KOPT-K1 (cell line): ENCODE measurements around the gene KSR1.

Experiments
- H3K27ac ChIP-seq: fragments of 200-600 bp; sonication (generic); 2 replicates; pipeline ENCODE4 v1.5.1; 2016; ENCODE audit warnings: antibody characterized with exemption, mild to moderate bottlenecking, low read depth, low read length; ENCODE audit not compliant: poor library complexity, severe bottlenecking
- H3K36me3 ChIP-seq: fragments of 200-600 bp; sonication (generic); 2 replicates; pipeline ENCODE4 v1.5.1; 2017; ENCODE audit warnings: antibody characterized with exemption, mild to moderate bottlenecking, low read length, moderate library complexity; ENCODE audit not compliant: insufficient read depth
- H3K9me3 ChIP-seq: fragments of 200-600 bp; sonication (generic); 2 replicates; pipeline ENCODE4 v1.5.1; 2017; ENCODE audit warnings: antibody characterized with exemption, low read length, mild to moderate bottlenecking; ENCODE audit not compliant: insufficient read depth, poor library complexity, severe bottlenecking

Gene KSR1

DNA sequence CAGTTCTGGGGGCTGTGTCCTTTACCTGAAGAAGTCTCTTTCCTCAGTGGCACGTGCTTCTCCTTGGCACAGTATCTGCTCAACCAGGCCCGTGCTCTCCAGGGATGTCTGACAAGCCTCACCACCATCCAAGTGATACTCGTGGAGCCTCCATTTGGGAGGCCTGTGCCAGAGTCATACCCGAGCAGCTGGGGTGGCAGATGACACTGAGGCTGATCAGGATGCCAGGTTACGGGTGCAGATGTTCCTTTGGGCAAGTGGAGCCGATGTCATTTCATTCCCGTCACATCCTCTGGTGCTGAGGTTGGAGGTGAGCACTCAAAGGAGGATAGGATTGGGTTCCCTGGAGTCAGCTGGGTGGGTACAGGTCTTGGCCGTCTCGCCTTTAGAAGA is 87.2 kb downstream of the KSR1 start:
- Histone ChIP-seq H3K36me3 (no peaks in the 10 kb centered on the region), H3K27ac (no peak overlapping the region), H3K9me3 (no peaks in the 10 kb centered on the region)

DNA sequence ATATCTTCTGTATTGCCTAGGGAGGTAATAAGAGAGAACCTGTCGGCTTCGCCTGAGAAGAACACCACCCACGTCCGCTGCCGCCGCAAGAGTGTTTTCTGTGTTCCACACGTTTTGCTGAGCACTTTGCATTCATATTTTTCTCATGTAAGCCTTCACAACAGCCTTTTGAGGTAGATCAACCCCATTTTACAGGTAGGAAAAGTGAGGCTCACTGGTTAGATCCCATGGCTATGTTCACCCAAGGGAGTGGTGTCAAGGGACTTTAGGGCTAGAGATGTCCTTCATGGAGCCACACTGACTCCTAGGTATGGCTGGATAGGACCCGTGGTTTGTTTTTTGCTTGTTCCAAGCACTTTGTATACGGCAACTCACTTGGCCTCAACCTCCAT is 87.7 kb downstream of the KSR1 start:
- Histone ChIP-seq H3K36me3 (no peaks in the 10 kb centered on the region), H3K9me3 (no peaks in the 10 kb centered on the region), H3K27ac (no peak overlapping the region)

DNA sequence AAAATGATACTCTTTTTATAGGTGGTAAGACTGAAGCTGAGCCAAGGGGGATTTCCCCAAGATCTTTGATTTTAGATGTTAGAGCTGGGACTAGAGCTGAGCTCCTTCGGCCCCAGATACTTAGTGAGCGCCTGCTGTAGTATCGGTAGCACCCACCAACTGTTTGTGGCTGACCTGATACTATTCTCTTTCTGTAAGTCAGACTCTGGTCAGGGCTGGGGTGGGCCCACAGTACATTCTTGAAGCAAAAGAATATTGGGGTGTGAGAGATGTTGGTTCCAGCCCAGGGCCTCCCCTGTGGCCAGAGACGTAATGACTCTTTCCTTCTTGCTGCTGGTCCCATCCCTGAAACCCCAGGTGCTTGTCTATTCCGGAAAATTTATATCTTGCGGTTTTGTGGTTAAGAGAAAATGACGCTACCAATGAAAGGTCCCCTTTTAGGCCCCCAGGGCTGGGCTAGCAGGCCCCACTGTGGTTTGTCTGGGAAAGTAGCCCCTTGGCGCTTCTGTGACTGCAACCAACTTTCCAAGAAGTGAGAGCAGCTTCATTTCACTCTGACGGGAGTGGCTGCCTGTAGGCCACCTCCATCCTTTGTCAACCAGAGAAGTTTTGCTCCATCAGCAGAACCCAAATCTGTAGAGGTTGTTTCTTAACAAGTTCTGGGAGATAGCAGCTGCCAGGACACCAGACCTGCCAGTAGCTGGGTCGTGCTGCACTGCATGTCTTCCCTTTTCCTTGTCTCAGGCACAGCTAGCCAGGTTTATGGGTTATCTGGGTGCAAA is 88.3 kb downstream of the KSR1 start:
- no peak overlapping the region for H3K27ac ChIP-seq
- H3K9me3 ChIP-seq = no peaks in the 10 kb centered on the region
- H3K36me3 ChIP-seq = no peaks in the 10 kb centered on the region

DNA sequence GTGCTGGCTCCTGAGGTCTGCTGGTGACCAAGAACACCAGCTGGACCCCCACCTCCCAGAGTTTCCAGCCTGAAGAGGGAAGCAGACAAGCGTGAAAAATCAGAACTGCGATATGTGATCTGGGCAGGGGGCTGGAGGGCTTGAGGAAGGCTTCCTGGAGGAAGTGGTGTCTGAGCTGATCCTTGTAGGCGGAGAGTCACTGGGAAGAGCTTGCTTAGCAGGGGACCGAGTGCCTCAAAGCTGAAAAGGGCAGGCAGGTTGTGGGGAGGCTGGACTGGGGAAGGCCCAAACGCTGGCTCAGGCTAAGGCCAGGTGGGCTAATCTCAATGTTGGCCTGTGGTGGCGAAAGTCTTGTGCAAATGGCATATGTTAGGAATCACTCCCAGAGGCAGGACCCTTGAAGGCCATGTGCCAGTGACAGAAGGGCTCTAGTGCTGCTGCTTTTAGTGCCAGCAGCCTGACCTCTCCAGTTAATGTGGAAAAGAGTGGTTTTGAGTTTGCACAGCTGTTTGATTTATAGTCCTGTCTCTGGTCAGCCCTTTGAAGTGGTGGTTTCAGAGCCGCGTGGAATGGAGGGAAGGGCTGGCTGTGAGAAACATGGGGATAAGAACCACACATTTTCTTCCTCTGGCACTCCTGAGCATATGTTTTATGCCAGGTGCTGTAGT is 89.4 kb downstream of the KSR1 start:
- Histone ChIP-seq H3K9me3 (no peaks in the 10 kb centered on the region), H3K36me3 (no peaks in the 10 kb centered on the region), H3K27ac (no peak overlapping the region)

GRCh38 chr17:27546624-27547300 is 90.5 kb downstream of the KSR1 start:
- no peaks in the 10 kb centered on the region for H3K36me3 ChIP-seq
- no peaks in the 10 kb centered on the region for H3K9me3 ChIP-seq
- no peak overlapping the region for H3K27ac ChIP-seq

GRCh38 chr17:27547301-27547683 is 91.0 kb downstream of the KSR1 start:
- Histone ChIP-seq H3K9me3 (no peaks in the 10 kb centered on the region), H3K27ac (no peak overlapping the region), H3K36me3 (no peaks in the 10 kb centered on the region)

DNA sequence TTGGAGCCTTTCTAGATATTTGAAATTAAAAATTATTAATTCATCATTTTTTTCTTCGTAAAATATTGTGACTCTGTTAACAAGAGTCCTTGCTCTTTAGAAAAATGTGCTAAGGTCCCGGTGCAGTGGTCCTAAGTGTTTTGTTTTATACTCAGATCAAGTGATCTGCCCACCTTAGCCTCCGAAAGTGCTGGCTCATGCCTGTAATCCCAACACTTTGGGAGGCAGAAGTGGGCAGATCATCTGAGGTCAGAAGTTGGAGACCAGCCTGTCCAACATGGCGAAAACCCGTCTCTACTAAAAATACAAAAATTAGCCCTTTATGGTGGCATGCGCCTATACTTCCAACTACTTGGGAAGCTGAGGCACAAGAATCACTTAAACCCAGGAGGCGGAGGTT is 92.1 kb downstream of the KSR1 start:
- H3K36me3 ChIP-seq = no peaks in the 10 kb centered on the region
- H3K27ac ChIP-seq = no peak overlapping the region
- no peaks in the 10 kb centered on the region for H3K9me3 ChIP-seq

DNA sequence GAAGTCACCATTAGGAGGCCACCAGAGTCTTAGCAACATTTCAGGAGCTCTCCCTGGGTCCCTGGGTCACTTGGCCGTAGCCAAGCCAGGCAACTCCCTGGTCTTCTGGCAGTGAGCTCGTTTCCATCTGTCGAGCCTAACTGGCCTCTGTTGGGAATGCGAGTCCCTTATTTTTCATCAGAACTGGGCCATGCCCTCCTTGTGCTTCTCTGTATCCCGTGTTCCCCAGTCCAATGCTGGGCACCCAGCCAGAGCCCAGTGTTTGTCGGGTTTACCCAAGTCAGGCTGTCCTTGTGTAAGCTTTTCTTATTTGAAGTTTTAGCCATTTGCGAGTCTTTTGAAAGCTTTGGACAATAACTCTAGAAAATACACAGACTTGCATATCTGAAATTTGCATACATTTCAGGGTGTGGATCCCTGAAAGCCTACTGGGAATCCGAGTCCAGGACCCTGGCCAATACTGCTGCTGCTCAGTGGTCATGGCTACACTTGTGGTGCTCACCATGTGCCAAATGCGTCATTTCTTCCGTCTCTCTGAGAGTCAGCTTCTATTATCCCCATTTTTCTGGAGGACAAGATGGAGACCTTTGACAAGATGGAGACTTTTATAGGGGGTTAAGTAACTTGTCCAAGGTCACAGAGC is 93.1 kb downstream of the KSR1 start:
- Histone ChIP-seq H3K27ac (no peak overlapping the region), H3K36me3 (no peaks in the 10 kb centered on the region), H3K9me3 (no peaks in the 10 kb centered on the region)

DNA sequence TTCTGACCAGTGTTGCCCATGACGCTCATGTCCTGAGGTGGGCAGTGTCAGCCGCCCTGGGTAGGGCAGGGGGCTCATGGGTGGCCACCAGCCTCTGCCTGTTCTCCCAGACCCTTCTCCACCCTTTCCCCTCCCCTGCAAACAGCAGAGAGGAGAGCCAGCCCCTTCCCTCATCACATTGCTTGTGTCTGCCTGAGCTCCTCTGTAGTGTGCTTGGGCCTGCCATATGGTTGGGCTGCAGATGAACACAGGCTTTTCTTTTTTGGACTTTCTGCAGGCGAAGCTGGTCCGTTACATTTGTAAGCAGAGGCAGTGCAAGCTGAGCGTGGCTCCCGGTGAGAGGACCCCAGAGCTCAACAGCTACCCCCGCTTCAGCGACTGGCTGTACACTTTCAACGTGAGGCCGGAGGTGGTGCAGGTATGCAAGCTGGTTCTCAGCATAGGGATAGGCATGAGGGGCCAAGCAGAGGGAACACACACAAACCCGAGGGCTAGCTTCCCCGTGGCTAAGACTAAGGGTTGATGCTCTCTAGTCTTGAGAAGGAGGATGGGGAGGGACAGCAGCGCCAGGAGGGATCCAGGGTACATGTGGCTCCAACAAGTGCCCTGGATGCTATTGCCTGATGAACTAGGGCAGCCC is 94.2 kb downstream of the KSR1 start:
- no peaks in the 10 kb centered on the region for H3K9me3 ChIP-seq
- H3K36me3 ChIP-seq = no peaks in the 10 kb centered on the region
- H3K27ac ChIP-seq = no peak overlapping the region

DNA sequence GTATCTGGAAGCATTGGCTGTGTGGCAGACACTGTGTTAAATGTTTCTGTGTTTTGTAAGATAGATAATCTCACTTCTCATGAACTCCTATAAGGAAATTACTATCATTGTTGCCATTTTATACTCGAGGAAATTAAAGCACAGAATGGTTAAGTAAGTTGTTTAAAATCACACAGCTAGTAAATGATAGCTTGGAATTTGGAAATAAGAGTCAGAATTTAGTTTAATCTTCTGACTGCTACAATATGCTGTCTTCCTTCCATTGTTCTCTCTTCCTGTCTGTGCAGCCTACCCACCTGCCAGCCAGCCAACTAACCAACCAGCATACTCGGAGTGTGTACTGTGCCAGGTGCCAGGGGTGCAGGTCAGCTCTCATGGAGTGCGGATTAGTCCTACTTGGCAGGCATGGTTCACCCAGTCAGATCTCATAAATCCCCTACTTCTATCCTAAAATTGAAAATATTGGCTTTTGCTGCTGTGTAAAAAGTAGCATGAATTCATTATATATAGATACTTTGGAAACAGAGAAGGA is 94.8 kb downstream of the KSR1 start:
- no peak overlapping the region for H3K27ac ChIP-seq
- H3K36me3 ChIP-seq = no peaks in the 10 kb centered on the region
- no peaks in the 10 kb centered on the region for H3K9me3 ChIP-seq

DNA sequence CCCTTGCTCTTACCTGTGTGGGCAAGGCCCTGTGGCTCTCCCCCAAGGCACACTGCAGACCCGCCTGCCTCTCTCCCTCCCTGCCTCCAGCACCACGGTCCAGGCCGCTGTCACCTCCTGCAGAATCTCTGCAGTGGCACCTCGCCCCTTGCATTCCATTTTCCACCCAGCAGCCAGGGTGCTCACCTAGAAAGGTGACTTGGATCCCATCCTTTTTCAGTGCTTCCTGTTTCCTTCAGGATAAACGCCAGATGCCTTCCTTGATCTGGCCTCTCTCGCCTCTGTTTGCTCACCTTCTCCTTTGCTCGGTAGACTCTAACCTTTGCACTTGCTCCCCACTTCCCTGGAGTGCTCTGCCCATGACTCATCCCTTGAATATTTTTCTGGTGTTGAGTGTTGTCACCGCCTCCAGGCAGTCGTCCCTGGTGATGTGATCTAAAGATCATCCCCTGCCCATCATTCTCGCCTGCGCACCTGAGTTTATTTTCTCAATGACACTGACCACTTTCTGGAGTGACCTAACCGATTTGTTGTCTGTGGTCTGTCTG is 95.5 kb downstream of the KSR1 start:
- Histone ChIP-seq H3K36me3 (no peaks in the 10 kb centered on the region), H3K9me3 (no peaks in the 10 kb centered on the region), H3K27ac (no peak overlapping the region)

GRCh38 chr17:27552276-27552732 is 96.1 kb downstream of the KSR1 start:
- no peaks in the 10 kb centered on the region for H3K9me3 ChIP-seq
- no peaks in the 10 kb centered on the region for H3K36me3 ChIP-seq
- H3K27ac ChIP-seq = no peak overlapping the region

- Histone ChIP-seq H3K9me3 (no peaks in the 10 kb centered on the region), H3K27ac (no peak overlapping the region)
Observed at GRCh38 chr17:27553019-27553511, 96.8 kb downstream of the KSR1 start.

DNA sequence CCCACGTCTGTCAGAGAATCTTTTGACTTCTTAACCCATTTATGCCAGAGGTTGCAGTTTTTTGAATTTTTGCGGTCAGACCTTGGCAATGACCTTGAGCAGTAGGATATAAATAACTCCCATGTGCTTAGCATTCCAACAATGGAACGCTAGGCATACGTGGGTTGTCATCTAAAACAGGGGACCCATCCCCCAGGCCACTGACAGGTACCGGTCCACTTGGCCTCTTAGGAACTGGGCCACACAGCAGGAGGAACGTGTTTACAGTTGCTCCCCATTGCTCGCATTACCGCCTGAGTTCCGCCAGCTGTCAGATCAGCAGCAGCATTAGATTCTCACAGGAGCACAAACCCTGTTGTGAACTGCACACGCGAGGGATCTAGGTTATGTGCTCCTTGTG is 97.9 kb downstream of the KSR1 start:
- Histone ChIP-seq H3K36me3 (no peaks in the 10 kb centered on the region), H3K9me3 (no peaks in the 10 kb centered on the region), H3K27ac (no peak overlapping the region)

More at GRCh38 chr17:27553019-27553511, 96.8 kb downstream of the KSR1 start:
- H3K36me3 ChIP-seq = no peaks in the 10 kb centered on the region
